Neural crest cell (in vitro differentiated cells): ENCODE data around the gene GLP1R. TPM values are rescaled to one million over a fixed set of nuclear protein-coding genes. Genes with fewer than 3 reads are reported as not detected.

Experiments used
- DNase-seq: peaks from one replicate; pipeline ENCODE4 v3.0.0; 2021; ENCODE audit warnings: low read depth, mixed read lengths, low spot score
- H3K27ac Mint-ChIP-seq: one replicate; pipeline ENCODE4 v1.8.0; 2021; ENCODE audit warnings: mild to moderate bottlenecking, mixed read lengths; ENCODE audit not compliant: unreplicated experiment
- H3K27me3 Mint-ChIP-seq: 2 replicates; pipeline ENCODE4 v1.8.0; 2021; ENCODE audit warnings: low read depth, mild to moderate bottlenecking, mixed read lengths
- H3K36me3 Mint-ChIP-seq: 2 replicates; pipeline ENCODE4 v1.8.0; 2021; ENCODE audit warnings: low read depth, mild to moderate bottlenecking, mixed read lengths
- H3K4me1 Mint-ChIP-seq: 2 replicates; pipeline ENCODE4 v1.8.0; 2021; ENCODE audit warnings: mixed read lengths
- H3K4me3 Mint-ChIP-seq: one replicate; pipeline ENCODE4 v1.8.0; 2021; ENCODE audit warnings: mild to moderate bottlenecking, mixed read lengths
- H3K9me3 Mint-ChIP-seq: 2 replicates; pipeline ENCODE4 v1.8.0; 2021; ENCODE audit warnings: mixed read lengths
- CTCF ChIP-seq: fragments of 200-600 bp; sonication (generic); conservative IDR thresholded peaks from 2 replicates; pipeline ENCODE4 v1.5.0; 2021; ENCODE audit warnings: antibody characterized with exemption, mild to moderate bottlenecking
- total RNA-seq: library from RNA; stranded (reverse); gene quantifications from 2 replicates; pipeline ENCODE4 v1.2.1, GENCODE V29; 2021

Gene GLP1R
- total RNA-seq, 1 donor from 2014 or later: 0.65 TPM

GRCh38 chr6:39007575-39007974 lies 41.0 kb upstream of the GLP1R start:
- no peaks in the 10 kb centered on the region for H3K4me1 Mint-ChIP-seq
- H3K4me3 Mint-ChIP-seq: no peak overlapping the region
- no peaks in the 10 kb centered on the region for H3K36me3 Mint-ChIP-seq
- no peaks in the 10 kb centered on the region for H3K9me3 Mint-ChIP-seq
- TF ChIP-seq CTCF: no peak
- no peak overlapping the region for H3K27ac Mint-ChIP-seq
- H3K27me3 Mint-ChIP-seq: peaks cover 88% of the 10 kb centered on the region
- no peak for DNase-seq

- Mint-ChIP-seq H3K4me3 (no peak overlapping the region), H3K4me1 (no peaks in the 10 kb centered on the region), H3K27me3 (peaks cover 87% of the 10 kb centered on the region), H3K36me3 (no peaks in the 10 kb centered on the region), H3K27ac (no peak overlapping the region), H3K9me3 (no peaks in the 10 kb centered on the region)
- no peak for DNase-seq
- TF ChIP-seq CTCF: no peak
Measured at GRCh38 chr6:39008737-39009136, 39.8 kb upstream of the GLP1R start.

GRCh38 chr6:39009476-39009875 lies 39.1 kb upstream of the GLP1R start:
- no peak for TF ChIP-seq CTCF
- no peak for DNase-seq
- Mint-ChIP-seq H3K27ac (no peak overlapping the region), H3K4me3 (no peak overlapping the region), H3K36me3 (no peaks in the 10 kb centered on the region), H3K4me1 (no peaks in the 10 kb centered on the region), H3K27me3 (peaks cover 85% of the 10 kb centered on the region), H3K9me3 (no peaks in the 10 kb centered on the region)

- Mint-ChIP-seq H3K36me3 (no peaks in the 10 kb centered on the region), H3K4me3 (no peak overlapping the region), H3K9me3 (no peaks in the 10 kb centered on the region), H3K4me1 (no peaks in the 10 kb centered on the region), H3K27ac (no peak overlapping the region), H3K27me3 (peaks cover 24% of the 10 kb centered on the region)
- no peak for TF ChIP-seq CTCF
- no peak for DNase-seq
Measured at GRCh38 chr6:39016839-39017546, 31.6 kb upstream of the GLP1R start.

- no peak overlapping the region for H3K4me3 Mint-ChIP-seq
- peaks cover 19% of the 10 kb centered on the region for H3K27me3 Mint-ChIP-seq
- H3K4me1 Mint-ChIP-seq: no peaks in the 10 kb centered on the region
- no peak for TF ChIP-seq CTCF
- H3K36me3 Mint-ChIP-seq: no peaks in the 10 kb centered on the region
- H3K27ac Mint-ChIP-seq: no peak overlapping the region
- no peak for DNase-seq
- no peaks in the 10 kb centered on the region for H3K9me3 Mint-ChIP-seq
Measured at GRCh38 chr6:39017547-39017880, 31.1 kb upstream of the GLP1R start.

- no peaks in the 10 kb centered on the region for H3K4me1 Mint-ChIP-seq
- no peak for DNase-seq
- H3K36me3 Mint-ChIP-seq: no peaks in the 10 kb centered on the region
- no peaks in the 10 kb centered on the region for H3K9me3 Mint-ChIP-seq
- no peak overlapping the region for H3K27ac Mint-ChIP-seq
- peaks cover 15% of the 10 kb centered on the region for H3K27me3 Mint-ChIP-seq
- H3K4me3 Mint-ChIP-seq: no peak overlapping the region
- TF ChIP-seq CTCF: no peak
Measured at GRCh38 chr6:39018103-39018502, 30.5 kb upstream of the GLP1R start.
